ENCODE measurements around the gene SLC26A6. TPM values are rescaled to one million over a fixed set of nuclear protein-coding genes. Genes with fewer than 3 reads are reported as not detected.
A peak's percentile ranks its signal among the peaks of the same experiment; 100 is the strongest.

The SLC26A6 gene
- total RNA-seq, 1 experiment from 2014 or later, result 58.9 TPM

DNA sequence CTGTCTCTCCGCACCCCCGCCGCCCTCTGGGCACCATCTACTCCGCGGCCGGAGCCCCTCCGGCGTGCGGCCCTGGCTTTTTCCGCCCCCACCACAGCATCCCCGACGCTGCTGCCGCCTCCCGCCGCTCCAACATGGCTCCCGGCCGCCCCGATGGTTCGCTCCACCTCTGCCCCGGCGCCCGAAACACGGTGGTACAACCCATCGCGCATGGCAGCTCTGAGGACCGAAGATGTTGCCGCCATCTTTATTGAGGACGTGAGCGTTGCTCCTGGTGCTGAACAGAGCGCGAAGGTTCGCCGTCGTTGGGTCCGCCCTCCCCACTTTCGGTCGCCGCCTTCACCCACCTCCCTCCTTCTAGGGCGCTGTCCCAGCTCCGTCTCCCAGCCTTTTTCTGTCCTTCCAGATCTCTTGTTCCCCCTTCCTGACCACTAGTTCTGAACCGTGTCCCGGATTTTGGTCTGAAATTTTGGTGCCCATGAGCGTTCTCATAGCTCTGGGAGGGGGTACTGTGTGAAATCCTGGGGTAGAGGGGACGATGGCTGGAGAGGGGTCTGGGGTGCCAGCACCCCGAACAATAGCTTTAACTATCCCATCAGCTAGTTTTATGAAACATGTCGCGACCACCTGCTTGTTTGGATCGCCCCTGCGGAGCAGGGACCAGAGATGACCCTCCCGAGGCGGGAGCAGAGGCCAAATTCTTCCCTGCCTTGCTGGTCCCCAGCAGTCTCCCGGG, 27.7 kb upstream of the SLC26A6 start, which contains the start of gene CELSR3 (continued):
- TF ChIP-seq TEAD4 (CRISPR knock-in tag; IDR thresholded peaks at IDR 0.05) (no peak), GRHL2 (CRISPR knock-in tag; IDR thresholded peaks at IDR 0.05; ENCODE audit: insufficient replicate concordance, severe bottlenecking) (no peak), ZNF121 (CRISPR knock-in tag; IDR thresholded peaks at IDR 0.05) (0 out of 2 replicates have a peak, but pooled peaks have one; percentile 6), ZBTB21 (CRISPR knock-in tag; IDR thresholded peaks at IDR 0.05; ENCODE audit: borderline replicate concordance) (peak; percentile 73; the same call in 1 of the 2 replicates), ESRRA (CRISPR knock-in tag; IDR thresholded peaks at IDR 0.05; ENCODE audit: borderline replicate concordance) (no peak), ZNF423 (CRISPR knock-in tag; IDR thresholded peaks at IDR 0.05) (no peak), HMGA2 (CRISPR knock-in tag; IDR thresholded peaks at IDR 0.05) (peak; percentile 4; the same call in 1 of the 2 replicates), MXD4 (CRISPR knock-in tag; IDR thresholded peaks at IDR 0.05; ENCODE audit: borderline replicate concordance) (no peak), ZNF317 (CRISPR knock-in tag; IDR thresholded peaks at IDR 0.05; ENCODE audit: borderline replicate concordance, low read depth) (no peak), GABPB1 (CRISPR knock-in tag; IDR thresholded peaks at IDR 0.05) (no peak), SOX15 (CRISPR knock-in tag; IDR thresholded peaks at IDR 0.05) (no peak), ZNF263 (CRISPR knock-in tag; IDR thresholded peaks at IDR 0.05; ENCODE audit: low read depth) (no peak), JAZF1 (CRISPR knock-in tag; IDR thresholded peaks at IDR 0.05) (no peak)
- TF ChIP-seq, protein P1, sequence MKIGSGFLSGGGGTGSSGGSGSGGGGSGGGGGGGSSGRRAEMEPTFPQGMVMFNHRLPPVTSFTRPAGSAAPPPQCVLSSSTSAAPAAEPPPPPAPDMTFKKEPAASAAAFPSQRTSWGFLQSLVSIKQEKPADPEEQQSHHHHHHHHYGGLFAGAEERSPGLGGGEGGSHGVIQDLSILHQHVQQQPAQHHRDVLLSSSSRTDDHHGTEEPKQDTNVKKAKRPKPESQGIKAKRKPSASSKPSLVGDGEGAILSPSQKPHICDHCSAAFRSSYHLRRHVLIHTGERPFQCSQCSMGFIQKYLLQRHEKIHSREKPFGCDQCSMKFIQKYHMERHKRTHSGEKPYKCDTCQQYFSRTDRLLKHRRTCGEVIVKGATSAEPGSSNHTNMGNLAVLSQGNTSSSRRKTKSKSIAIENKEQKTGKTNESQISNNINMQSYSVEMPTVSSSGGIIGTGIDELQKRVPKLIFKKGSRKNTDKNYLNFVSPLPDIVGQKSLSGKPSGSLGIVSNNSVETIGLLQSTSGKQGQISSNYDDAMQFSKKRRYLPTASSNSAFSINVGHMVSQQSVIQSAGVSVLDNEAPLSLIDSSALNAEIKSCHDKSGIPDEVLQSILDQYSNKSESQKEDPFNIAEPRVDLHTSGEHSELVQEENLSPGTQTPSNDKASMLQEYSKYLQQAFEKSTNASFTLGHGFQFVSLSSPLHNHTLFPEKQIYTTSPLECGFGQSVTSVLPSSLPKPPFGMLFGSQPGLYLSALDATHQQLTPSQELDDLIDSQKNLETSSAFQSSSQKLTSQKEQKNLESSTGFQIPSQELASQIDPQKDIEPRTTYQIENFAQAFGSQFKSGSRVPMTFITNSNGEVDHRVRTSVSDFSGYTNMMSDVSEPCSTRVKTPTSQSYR (CRISPR knock-in tag; IDR thresholded peaks at IDR 0.05), result no peak
- TF ChIP-seq, protein P2, sequence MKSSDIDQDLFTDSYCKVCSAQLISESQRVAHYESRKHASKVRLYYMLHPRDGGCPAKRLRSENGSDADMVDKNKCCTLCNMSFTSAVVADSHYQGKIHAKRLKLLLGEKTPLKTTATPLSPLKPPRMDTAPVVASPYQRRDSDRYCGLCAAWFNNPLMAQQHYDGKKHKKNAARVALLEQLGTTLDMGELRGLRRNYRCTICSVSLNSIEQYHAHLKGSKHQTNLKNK (CRISPR knock-in tag; IDR thresholded peaks at IDR 0.05), result no peak
- TF ChIP-seq, protein P3, sequence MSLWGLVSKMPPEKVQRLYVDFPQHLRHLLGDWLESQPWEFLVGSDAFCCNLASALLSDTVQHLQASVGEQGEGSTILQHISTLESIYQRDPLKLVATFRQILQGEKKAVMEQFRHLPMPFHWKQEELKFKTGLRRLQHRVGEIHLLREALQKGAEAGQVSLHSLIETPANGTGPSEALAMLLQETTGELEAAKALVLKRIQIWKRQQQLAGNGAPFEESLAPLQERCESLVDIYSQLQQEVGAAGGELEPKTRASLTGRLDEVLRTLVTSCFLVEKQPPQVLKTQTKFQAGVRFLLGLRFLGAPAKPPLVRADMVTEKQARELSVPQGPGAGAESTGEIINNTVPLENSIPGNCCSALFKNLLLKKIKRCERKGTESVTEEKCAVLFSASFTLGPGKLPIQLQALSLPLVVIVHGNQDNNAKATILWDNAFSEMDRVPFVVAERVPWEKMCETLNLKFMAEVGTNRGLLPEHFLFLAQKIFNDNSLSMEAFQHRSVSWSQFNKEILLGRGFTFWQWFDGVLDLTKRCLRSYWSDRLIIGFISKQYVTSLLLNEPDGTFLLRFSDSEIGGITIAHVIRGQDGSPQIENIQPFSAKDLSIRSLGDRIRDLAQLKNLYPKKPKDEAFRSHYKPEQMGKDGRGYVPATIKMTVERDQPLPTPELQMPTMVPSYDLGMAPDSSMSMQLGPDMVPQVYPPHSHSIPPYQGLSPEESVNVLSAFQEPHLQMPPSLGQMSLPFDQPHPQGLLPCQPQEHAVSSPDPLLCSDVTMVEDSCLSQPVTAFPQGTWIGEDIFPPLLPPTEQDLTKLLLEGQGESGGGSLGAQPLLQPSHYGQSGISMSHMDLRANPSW (CRISPR knock-in tag; conservative IDR thresholded peaks at IDR 0.05; ENCODE audit: low read depth), result no peak
- TF ChIP-seq, protein P4, sequence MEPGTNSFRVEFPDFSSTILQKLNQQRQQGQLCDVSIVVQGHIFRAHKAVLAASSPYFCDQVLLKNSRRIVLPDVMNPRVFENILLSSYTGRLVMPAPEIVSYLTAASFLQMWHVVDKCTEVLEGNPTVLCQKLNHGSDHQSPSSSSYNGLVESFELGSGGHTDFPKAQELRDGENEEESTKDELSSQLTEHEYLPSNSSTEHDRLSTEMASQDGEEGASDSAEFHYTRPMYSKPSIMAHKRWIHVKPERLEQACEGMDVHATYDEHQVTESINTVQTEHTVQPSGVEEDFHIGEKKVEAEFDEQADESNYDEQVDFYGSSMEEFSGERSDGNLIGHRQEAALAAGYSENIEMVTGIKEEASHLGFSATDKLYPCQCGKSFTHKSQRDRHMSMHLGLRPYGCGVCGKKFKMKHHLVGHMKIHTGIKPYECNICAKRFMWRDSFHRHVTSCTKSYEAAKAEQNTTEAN (CRISPR knock-in tag; IDR thresholded peaks at IDR 0.05), result no peak
- TF ChIP-seq, protein P5, sequence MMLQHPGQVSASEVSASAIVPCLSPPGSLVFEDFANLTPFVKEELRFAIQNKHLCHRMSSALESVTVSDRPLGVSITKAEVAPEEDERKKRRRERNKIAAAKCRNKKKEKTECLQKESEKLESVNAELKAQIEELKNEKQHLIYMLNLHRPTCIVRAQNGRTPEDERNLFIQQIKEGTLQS (CRISPR knock-in tag; conservative IDR thresholded peaks at IDR 0.05), result no peak
- TF ChIP-seq, protein P6, sequence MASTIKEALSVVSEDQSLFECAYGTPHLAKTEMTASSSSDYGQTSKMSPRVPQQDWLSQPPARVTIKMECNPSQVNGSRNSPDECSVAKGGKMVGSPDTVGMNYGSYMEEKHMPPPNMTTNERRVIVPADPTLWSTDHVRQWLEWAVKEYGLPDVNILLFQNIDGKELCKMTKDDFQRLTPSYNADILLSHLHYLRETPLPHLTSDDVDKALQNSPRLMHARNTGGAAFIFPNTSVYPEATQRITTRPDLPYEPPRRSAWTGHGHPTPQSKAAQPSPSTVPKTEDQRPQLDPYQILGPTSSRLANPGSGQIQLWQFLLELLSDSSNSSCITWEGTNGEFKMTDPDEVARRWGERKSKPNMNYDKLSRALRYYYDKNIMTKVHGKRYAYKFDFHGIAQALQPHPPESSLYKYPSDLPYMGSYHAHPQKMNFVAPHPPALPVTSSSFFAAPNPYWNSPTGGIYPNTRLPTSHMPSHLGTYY (CRISPR knock-in tag; IDR thresholded peaks at IDR 0.05), result no peak; the same call in 1 of the 2 replicates
- TF ChIP-seq, protein P7, sequence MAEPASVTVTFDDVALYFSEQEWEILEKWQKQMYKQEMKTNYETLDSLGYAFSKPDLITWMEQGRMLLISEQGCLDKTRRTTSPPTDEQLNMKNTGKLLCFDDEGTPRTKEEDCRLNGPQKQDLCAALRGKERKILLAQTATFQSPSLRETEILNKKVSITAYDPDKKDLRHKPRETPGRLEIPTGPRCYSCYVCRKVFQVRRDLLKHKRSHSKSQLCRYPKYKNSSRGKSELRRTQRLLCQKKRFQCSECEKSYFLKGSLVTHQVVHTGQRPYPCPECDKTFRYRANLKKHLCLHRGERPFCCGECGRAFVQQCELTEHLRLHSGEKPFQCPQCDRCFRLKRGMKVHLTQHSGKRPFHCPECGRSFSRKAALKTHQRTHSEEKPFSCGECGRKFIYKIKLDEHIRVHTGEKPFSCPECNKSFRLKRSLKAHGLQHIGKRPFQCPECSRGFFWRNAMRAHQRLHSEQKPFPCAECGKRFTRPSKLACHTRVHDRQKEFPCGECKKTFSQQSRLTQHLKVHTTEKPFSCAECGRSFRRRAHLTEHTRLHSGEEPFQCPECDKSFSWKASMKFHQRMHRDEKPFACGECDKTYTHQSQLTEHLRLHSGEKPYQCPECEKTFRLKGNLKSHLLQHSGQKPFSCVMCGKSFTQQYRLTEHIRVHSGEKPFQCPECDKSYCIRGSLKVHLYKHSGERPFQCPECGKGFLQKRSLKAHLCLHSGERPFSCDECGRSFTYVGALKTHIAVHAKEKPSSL (CRISPR knock-in tag; conservative IDR thresholded peaks at IDR 0.05), result 0 out of 2 replicates have a peak, but pooled peaks have one; percentile 15
- TF ChIP-seq, protein P8, sequence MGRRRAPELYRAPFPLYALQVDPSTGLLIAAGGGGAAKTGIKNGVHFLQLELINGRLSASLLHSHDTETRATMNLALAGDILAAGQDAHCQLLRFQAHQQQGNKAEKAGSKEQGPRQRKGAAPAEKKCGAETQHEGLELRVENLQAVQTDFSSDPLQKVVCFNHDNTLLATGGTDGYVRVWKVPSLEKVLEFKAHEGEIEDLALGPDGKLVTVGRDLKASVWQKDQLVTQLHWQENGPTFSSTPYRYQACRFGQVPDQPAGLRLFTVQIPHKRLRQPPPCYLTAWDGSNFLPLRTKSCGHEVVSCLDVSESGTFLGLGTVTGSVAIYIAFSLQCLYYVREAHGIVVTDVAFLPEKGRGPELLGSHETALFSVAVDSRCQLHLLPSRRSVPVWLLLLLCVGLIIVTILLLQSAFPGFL (CRISPR knock-in tag; IDR thresholded peaks at IDR 0.05; ENCODE audit: borderline replicate concordance), result no peak

Data from WTC11 (cell line).